H9 (cell line): Measurements from ENCODE around the gene PRR20C. TPM values are rescaled to one million over a fixed set of nuclear protein-coding genes. Genes with fewer than 3 reads are reported as not detected.

ENCODE experiments used
- DNase-seq: peaks from one replicate; pipeline ENCODE4 v3.0.0-alpha.2; 2017
- H2AFZ ChIP-seq: one replicate; pipeline ENCODE4 v1.6.1; 2013; ENCODE audit warnings: mild to moderate bottlenecking, low read length, control low read depth, moderate library complexity
- H2AK5ac ChIP-seq: 2 replicates; pipeline ENCODE4 v1.6.1; 2013; ENCODE audit warnings: low read length, control low read depth, mixed read lengths; ENCODE audit not compliant: insufficient read length
- H2BK120ac ChIP-seq: one replicate; pipeline ENCODE4 v1.6.1; 2013; ENCODE audit warnings: low read depth, mild to moderate bottlenecking, low read length, control low read depth, inconsistent platforms; ENCODE audit not compliant: poor library complexity, severe bottlenecking
- H2BK12ac ChIP-seq: 2 replicates; pipeline ENCODE4 v1.6.1; 2013; ENCODE audit warnings: low read length, control low read depth, mixed read lengths, low read depth; ENCODE audit not compliant: insufficient read length
- H2BK15ac ChIP-seq: 2 replicates; pipeline ENCODE4 v1.6.1; 2013; ENCODE audit warnings: low read depth, low read length, control low read depth
- H2BK20ac ChIP-seq: one replicate; pipeline ENCODE4 v1.6.1; 2013; ENCODE audit warnings: low read depth, mild to moderate bottlenecking, low read length, control low read depth, inconsistent platforms; ENCODE audit not compliant: poor library complexity, severe bottlenecking
- H2BK5ac ChIP-seq: 2 replicates; pipeline ENCODE4 v1.6.1; 2013; ENCODE audit warnings: low read length, control low read depth, mixed read lengths; ENCODE audit not compliant: insufficient read length
- H3K14ac ChIP-seq: 2 replicates; pipeline ENCODE4 v1.6.1; 2013; ENCODE audit warnings: low read length, control low read depth; ENCODE audit not compliant: insufficient read depth
- H3K18ac ChIP-seq: 2 replicates; pipeline ENCODE4 v1.6.1; 2013; ENCODE audit warnings: low read depth, mild to moderate bottlenecking, mixed read lengths, low read length, control low read depth; ENCODE audit not compliant: insufficient read length
- H3K23ac ChIP-seq: 2 replicates; pipeline ENCODE4 v1.6.1; 2013; ENCODE audit warnings: low read length, control low read depth, mixed read lengths, low read depth; ENCODE audit not compliant: insufficient read length
- H3K23me2 ChIP-seq: 2 replicates; pipeline ENCODE4 v1.6.1; 2013; ENCODE audit warnings: low read depth, mild to moderate bottlenecking, mixed read lengths, low read length, control low read depth; ENCODE audit not compliant: insufficient read length, poor library complexity, severe bottlenecking
- H3K27ac ChIP-seq: 2 replicates; pipeline ENCODE4 v1.5.1; 2013; ENCODE audit warnings: low read length, control low read depth, mixed read lengths, low read depth; ENCODE audit not compliant: insufficient read length
- H3K27me3 ChIP-seq: 2 replicates; pipeline ENCODE4 v1.6.1; 2013; ENCODE audit warnings: low read length, control low read depth, inconsistent platforms; ENCODE audit not compliant: insufficient read depth
- H3K4ac ChIP-seq: 2 replicates; pipeline ENCODE4 v1.6.1; 2013; ENCODE audit warnings: low read depth, mild to moderate bottlenecking, control low read depth, inconsistent platforms, low read length, moderate library complexity
- H3K4me1 ChIP-seq: 2 replicates; pipeline ENCODE4 v1.6.1; 2013; ENCODE audit warnings: low read length, control low read depth, inconsistent platforms; ENCODE audit not compliant: insufficient read depth
- H3K4me2 ChIP-seq: 2 replicates; pipeline ENCODE4 v1.6.1; 2013; ENCODE audit warnings: low read length, control low read depth, mixed read lengths; ENCODE audit not compliant: insufficient read length, insufficient read depth
- H3K56ac ChIP-seq: 2 replicates; pipeline ENCODE4 v1.6.1; 2013; ENCODE audit warnings: low read depth, mild to moderate bottlenecking, mixed read lengths, low read length, control low read depth; ENCODE audit not compliant: insufficient read length
- H3K79me1 ChIP-seq: 2 replicates; pipeline ENCODE4 v1.6.1; 2013; ENCODE audit warnings: low read depth, mild to moderate bottlenecking, moderate library complexity, low read length, control low read depth, inconsistent platforms; ENCODE audit not compliant: insufficient read depth, poor library complexity, severe bottlenecking
- H3K79me2 ChIP-seq: 2 replicates; pipeline ENCODE4 v1.6.1; 2013; ENCODE audit warnings: low read length, control low read depth, inconsistent platforms; ENCODE audit not compliant: insufficient read depth
- H3K9ac ChIP-seq: 2 replicates; pipeline ENCODE4 v1.6.1; 2013; ENCODE audit warnings: low read length, control low read depth, mixed read lengths; ENCODE audit not compliant: insufficient read length; ENCODE audit errors: extremely low read depth
- H3K9me3 ChIP-seq: one replicate; pipeline ENCODE4 v1.6.1; 2013; ENCODE audit warnings: low read depth, low read length, inconsistent platforms; ENCODE audit not compliant: control insufficient read depth
- H3T11ph ChIP-seq: one replicate; pipeline ENCODE4 v1.6.1; 2013; ENCODE audit warnings: mild to moderate bottlenecking, low read length, control low read depth, inconsistent platforms
- H4K20me1 ChIP-seq: one replicate; pipeline ENCODE4 v1.6.1; 2013; ENCODE audit not compliant: control insufficient read depth, insufficient read length, insufficient read depth
- H4K5ac ChIP-seq: 2 replicates; pipeline ENCODE4 v1.6.1; 2013; ENCODE audit warnings: low read depth, mild to moderate bottlenecking, mixed read lengths, low read length, control low read depth; ENCODE audit not compliant: insufficient read length
- H4K8ac ChIP-seq: replicated peaks from 2 replicates; pipeline ENCODE4 v1.6.1; 2013; ENCODE audit warnings: low read length, control low read depth, mixed read lengths, low read depth; ENCODE audit not compliant: insufficient read length
- H4K91ac ChIP-seq: 2 replicates; pipeline ENCODE4 v1.6.1; 2013; ENCODE audit warnings: low read depth, mild to moderate bottlenecking, moderate library complexity, mixed read lengths, low read length, control low read depth; ENCODE audit not compliant: insufficient read length
- H3K27ac Mint-ChIP-seq, 3 experiments: 2 replicates in 2 of 3; 3 replicates in 1 of 3; pipeline ENCODE4 v1.8.0; 2020 to 2021; ENCODE audit warnings: mixed read lengths in 3 of 3, mild to moderate bottlenecking in 1 of 3, moderate library complexity in 1 of 3
- H3K27me3 Mint-ChIP-seq: 2 replicates; pipeline ENCODE4 v1.8.0; 2021; ENCODE audit warnings: low read depth, mild to moderate bottlenecking, moderate library complexity, mixed read lengths
- H3K36me3 Mint-ChIP-seq, 3 experiments: 2 replicates in 2 of 3; 3 replicates in 1 of 3; pipeline ENCODE4 v1.8.0; 2020 to 2021; ENCODE audit warnings: low read depth in 3 of 3, mixed read lengths in 3 of 3; ENCODE audit not compliant: insufficient read depth in 1 of 3
- H3K4me1 Mint-ChIP-seq, 2 experiments: 2 replicates each; pipeline ENCODE4 v1.8.0; 2020; ENCODE audit warnings: mixed read lengths in 2 of 2
- H3K4me3 Mint-ChIP-seq, 2 experiments: 2 replicates in 1 of 2; 3 replicates in 1 of 2; pipeline ENCODE4 v1.8.0; 2020 to 2021; ENCODE audit warnings: mild to moderate bottlenecking in 2 of 2, mixed read lengths in 2 of 2, moderate library complexity in 1 of 2
- H3K9me3 Mint-ChIP-seq, 2 experiments: 2 replicates in 1 of 2; 3 replicates in 1 of 2; pipeline ENCODE4 v1.8.0; 2020; ENCODE audit warnings: mild to moderate bottlenecking in 2 of 2, mixed read lengths in 2 of 2, moderate library complexity in 1 of 2
- CTCF ChIP-seq: fragments of 200-600 bp; sonication (generic); conservative IDR thresholded peaks from 3 replicates; pipeline ENCODE4 v1.8.0; 2021; ENCODE audit warnings: antibody characterized with exemption, mild to moderate bottlenecking
- WGBS: extraction: QIAGEN DNeasy Blood & Tissue Kit; methylation state at CpG from one replicate; pipeline ENCODE4 v1.1.7; 2013; ENCODE audit warnings: missing lambda C conversion rate, low lambda C conversion rate, mixed read lengths; ENCODE audit not compliant: insufficient read length; ENCODE audit errors: extremely low coverage; 5-methylcytosine and 5-hydroxymethylcytosine counted together
- total RNA-seq: library from RNA; stranded (reverse); gene quantifications from 2 replicates; pipeline ENCODE4 v1.2.1, GENCODE V29; 2021

PRR20C gene
- total RNA-seq, 1 experiment from 2014 or later = not detected

GRCh38 chr13:57137585-57137984 is 16.3 kb upstream of the PRR20C start:
- no CpG with 5 or more reads among the region's 4 CpGs for WGBS
- Histone ChIP-seq H2BK12ac (no peak overlapping the region), H4K8ac (no peak overlapping the region), H2BK120ac (no peak overlapping the region), H3K56ac (no peak overlapping the region), H3K4me1 (no peaks in the 10 kb centered on the region), H3K27me3 (no peaks in the 10 kb centered on the region), H3K14ac (no peak overlapping the region), H2AFZ (no peak overlapping the region), H2BK5ac (no peak overlapping the region), H4K5ac (no peak overlapping the region), H3K23ac (no peak overlapping the region), H2AK5ac (no peak overlapping the region), H3K9me3 (no peaks in the 10 kb centered on the region), H3K18ac (no peak overlapping the region), H3K4me2 (no peak overlapping the region), H3K79me1 (no peaks in the 10 kb centered on the region), H3T11ph (no peak overlapping the region), H4K91ac (no peak overlapping the region), H3K4ac (no peak overlapping the region), H3K27ac (no peak overlapping the region), H3K79me2 (no peaks in the 10 kb centered on the region), H2BK15ac (no peak overlapping the region), H4K20me1 (no peaks in the 10 kb centered on the region), H3K23me2 (no peaks in the 10 kb centered on the region), H3K9ac (no peak overlapping the region), H2BK20ac (no peak overlapping the region)
- Mint-ChIP-seq H3K4me3 (no peak overlapping the region), H3K27ac (no peak overlapping the region), H3K9me3 (0 out of 5 replicates have a peak, but pooled peaks cover 0 to 2% of the 10 kb centered on the region in 2 experiments), H3K4me1 (no peaks in the 10 kb centered on the region), H3K36me3 (no peaks in the 10 kb centered on the region; a peak in 1 of 7 replicates), H3K27me3 (no peaks in the 10 kb centered on the region)
- no peak for TF ChIP-seq CTCF
- DNase-seq = no peak
